Measurements from ENCODE around the gene DNER. TPM values are rescaled to one million over a fixed set of nuclear protein-coding genes. Genes with fewer than 3 reads are reported as not detected.
"Not testable (repeated sequence)": the region's sequence is repeated elsewhere in the genome, so short reads cannot be mapped to it uniquely, and the experiment has no call there.

Gene DNER
- total and polyA plus RNA-seq, 12 donors = 49.2 to 309 (median 155) TPM

- H3K4me1 ChIP-seq (replicated peaks in 1 of 2) = no peaks in the 10 kb centered on the region
- intact Hi-C loops (cut with DNase I) = no loop called here
- H3K36me3 ChIP-seq (replicated peaks in 1 of 2) = no peaks in the 10 kb centered on the region
- TF ChIP-seq POLR2A (IDR thresholded peaks at IDR 0.05) = no peak
- no peak for TF ChIP-seq CTCF (IDR thresholded peaks at IDR 0.05)
- 96 to 100% (median 98%) methylated on average over 1 of the region's 1 CpG for WGBS, 4 donors
- H3K27ac ChIP-seq = no peak overlapping the region
- no peak overlapping the region for H3K4me3 ChIP-seq
- H3K9me3 ChIP-seq (replicated peaks in 1 of 3) = no peaks in the 10 kb centered on the region
- H3K27me3 ChIP-seq = no peaks in the 10 kb centered on the region
- DNase-seq = no peak
Observed at GRCh38 chr2:229511524-229511923, 202.8 kb downstream of the DNER start.

GRCh38 chr2:229506699-229507098, 207.7 kb downstream of the DNER start:
- H3K27me3 ChIP-seq; H3K27ac ChIP-seq; intact Hi-C loops (cut with DNase I); H3K36me3 ChIP-seq (replicated peaks in 1 of 2); DNase-seq; H3K9me3 ChIP-seq (replicated peaks in 1 of 3); H3K4me3 ChIP-seq; H3K4me1 ChIP-seq (replicated peaks in 1 of 2): not testable (repeated sequence)
- WGBS, 4 donors = 76 to 93% (median 88%) methylated on average over 4 of the region's 4 CpGs

- Histone ChIP-seq H3K4me1 (replicated peaks in 1 of 2) (no peaks in the 10 kb centered on the region), H3K36me3 (replicated peaks in 1 of 2) (no peaks in the 10 kb centered on the region), H3K9me3 (replicated peaks in 1 of 3) (peaks cover 0 to 7% (median 0%) of the 10 kb centered on the region in 3 donors), H3K27ac (no peak overlapping the region), H3K27me3 (no peaks in the 10 kb centered on the region), H3K4me3 (no peak overlapping the region)
- no peak for DNase-seq
- TF ChIP-seq POLR2A (IDR thresholded peaks at IDR 0.05) = no peak
- no peak for TF ChIP-seq CTCF (IDR thresholded peaks at IDR 0.05)
- 93 to 98% (median 97%) methylated on average over 2 of the region's 2 CpGs for WGBS, 4 donors
- intact Hi-C loops (cut with DNase I) = no loop called here
Observed at GRCh38 chr2:229501051-229501794, 213.1 kb downstream of the DNER start.

GRCh38 chr2:229492034-229492433, 222.3 kb downstream of the DNER start:
- 88 to 94% (median 92%) methylated on average over 2 of the region's 2 CpGs for WGBS, 4 donors
- Histone ChIP-seq H3K4me3 (no peak overlapping the region), H3K27me3 (no peaks in the 10 kb centered on the region), H3K27ac (no peak overlapping the region), H3K9me3 (replicated peaks in 1 of 3) (no peaks in the 10 kb centered on the region), H3K36me3 (replicated peaks in 1 of 2) (no peaks in the 10 kb centered on the region), H3K4me1 (replicated peaks in 1 of 2) (no peaks in the 10 kb centered on the region)
- TF ChIP-seq CTCF (IDR thresholded peaks at IDR 0.05) = no peak
- TF ChIP-seq POLR2A (IDR thresholded peaks at IDR 0.05) = no peak
- intact Hi-C loops (cut with DNase I) = no loop called here
- DNase-seq = no peak

GRCh38 chr2:229490167-229490566, 224.2 kb downstream of the DNER start:
- no peak overlapping the region for H3K27ac ChIP-seq
- intact Hi-C loops (cut with DNase I) = no loop called here
- H3K4me3 ChIP-seq = no peak overlapping the region
- no peaks in the 10 kb centered on the region for H3K4me1 ChIP-seq (replicated peaks in 1 of 2)
- H3K27me3 ChIP-seq = no peaks in the 10 kb centered on the region
- TF ChIP-seq POLR2A (IDR thresholded peaks at IDR 0.05) = no peak
- no peak for TF ChIP-seq CTCF (IDR thresholded peaks at IDR 0.05)
- DNase-seq = no peak
- no peaks in the 10 kb centered on the region for H3K9me3 ChIP-seq (replicated peaks in 1 of 3)
- H3K36me3 ChIP-seq (replicated peaks in 1 of 2) = no peaks in the 10 kb centered on the region
- WGBS, 4 donors = 89 to 100% (median 96%) methylated on average over 1 of the region's 1 CpG
